Activated CD8-positive, alpha-beta T cell treated with anti-CD3 and anti-CD28 coated beads for 36 hours (primary cell): ENCODE results near the gene FBXL20. TPM values are rescaled to one million over a fixed set of nuclear protein-coding genes. Genes with fewer than 3 reads are reported as not detected.

Experiments used
- ATAC-seq: fragments of 200-7000 bp; cut with Tn5 transposase; one replicate; pipeline ENCODE4 v1.10.0; 2021; ENCODE audit warnings: mild to moderate bottlenecking, moderate library complexity
- CTCF ChIA-PET: fragments of 350-600 bp; sonication (Branson Sonifier 250); formaldehyde crosslinking; loops from one replicate; lab custom pipeline; 2021; ENCODE audit warnings: antibody characterized with exemption; lab: Charles Lee
- POLR2A ChIA-PET: fragments of 350-600 bp; sonication (Branson Sonifier 250); formaldehyde crosslinking; loops from one replicate; lab custom pipeline; 2021; ENCODE audit warnings: antibody characterized with exemption; lab: Charles Lee
- DNase-seq: peaks from one replicate; pipeline ENCODE4 v3.0.0-alpha.2; 2020
- H3K27ac Mint-ChIP-seq: one replicate; pipeline ENCODE4 v1.8.0; 2021; ENCODE audit warnings: mild to moderate bottlenecking, mixed read lengths
- H3K27me3 Mint-ChIP-seq: one replicate; pipeline ENCODE4 v1.8.0; 2021; ENCODE audit warnings: mixed read lengths
- H3K36me3 Mint-ChIP-seq: one replicate; pipeline ENCODE4 v1.8.0; 2021; ENCODE audit warnings: low read depth, mixed read lengths
- H3K4me1 Mint-ChIP-seq: one replicate; pipeline ENCODE4 v1.8.0; 2021; ENCODE audit warnings: low read depth, mixed read lengths
- H3K4me3 Mint-ChIP-seq: one replicate; pipeline ENCODE4 v1.8.0; 2021; ENCODE audit warnings: mild to moderate bottlenecking, moderate library complexity, mixed read lengths
- H3K9me3 Mint-ChIP-seq: one replicate; pipeline ENCODE4 v1.8.0; 2021; ENCODE audit warnings: mixed read lengths
- CTCF ChIP-seq: fragments of 200-600 bp; IDR thresholded peaks from one replicate; pipeline ENCODE4 v1.8.0; 2022; ENCODE audit warnings: antibody characterized with exemption, mild to moderate bottlenecking
- intact Hi-C: fragments of 100-400 bp; cut with micrococcal nuclease; formaldehyde crosslinking; loops from one replicate; pipeline ENCODE4 v1.10.0; 2022
- total RNA-seq, 2 experiments: library from RNA; stranded (reverse); gene quantifications; one replicate each; pipeline ENCODE4 v1.2.3, GENCODE V29; 2021

The FBXL20 gene
- total RNA-seq, 2 experiments from 2014 or later, result 17.7 to 19.1 TPM

GRCh38 chr17:39238311-39238972 is 163.0 kb downstream of the FBXL20 start:
- H3K4me3 Mint-ChIP-seq, result peak overlapping the region; percentile 17
- no peak for TF ChIP-seq CTCF
- ChIA-PET POLR2A (interaction anchor here (0.7 to 5.7 kb wide), 4 partner anchors 29 to 214 kb away, joined by 3 to 39 read pairs (median 21); partner anchors contain the start of gene RPL19), CTCF (interaction anchor here (0.7 to 10.9 kb wide), 12 partner anchors 8 to 358 kb away, joined by 3 to 516 read pairs (median 7); partner anchors contain the start of gene RPL19)
- no peaks in the 10 kb centered on the region for H3K27me3 Mint-ChIP-seq
- peak; percentile 78 for ATAC-seq
- peak; percentile 87 for DNase-seq
- H3K36me3 Mint-ChIP-seq, result no peaks in the 10 kb centered on the region
- intact Hi-C loops, result no loop called here
- H3K9me3 Mint-ChIP-seq, result no peaks in the 10 kb centered on the region
- peaks cover 25% of the 10 kb centered on the region for H3K4me1 Mint-ChIP-seq
- peak overlapping the region; percentile 72 for H3K27ac Mint-ChIP-seq

GRCh38 chr17:39237586-39237985 is 163.8 kb downstream of the FBXL20 start:
- Mint-ChIP-seq H3K4me3 (no peak overlapping the region), H3K9me3 (no peaks in the 10 kb centered on the region), H3K36me3 (no peaks in the 10 kb centered on the region), H3K27ac (peak overlapping the region; percentile 70), H3K4me1 (peaks cover 25% of the 10 kb centered on the region), H3K27me3 (no peaks in the 10 kb centered on the region)
- intact Hi-C loops, result no loop called here
- ATAC-seq (no peak), DNase-seq (no peak)
- TF ChIP-seq CTCF, result no peak
- ChIA-PET CTCF (interaction anchor here (1.1 to 10.9 kb wide), 7 partner anchors 9 to 254 kb away, joined by 3 to 516 read pairs (median 10); partner anchors contain the start of gene RPL19), POLR2A (interaction anchor here (0.7 to 5.7 kb wide), 3 partner anchors 32 to 215 kb away, joined by 3 to 39 read pairs (median 35); partner anchors contain the start of gene RPL19)

GRCh38 chr17:39236981-39237441 is 164.4 kb downstream of the FBXL20 start:
- DNase-seq, result no peak
- ChIA-PET POLR2A (interaction anchor here (2.0 to 5.7 kb wide), 3 partner anchors 14 to 36 kb away, joined by 10 to 39 read pairs (median 35); partner anchors contain the start of gene RPL19), CTCF (interaction anchor here (1.1 to 10.9 kb wide), 10 partner anchors 10 to 253 kb away, joined by 3 to 516 read pairs (median 9); partner anchors contain the start of gene RPL19)
- H3K36me3 Mint-ChIP-seq, result no peaks in the 10 kb centered on the region
- no peak for TF ChIP-seq CTCF
- ATAC-seq, result no peak
- no peaks in the 10 kb centered on the region for H3K27me3 Mint-ChIP-seq
- no peak overlapping the region for H3K4me3 Mint-ChIP-seq
- peaks cover 29% of the 10 kb centered on the region for H3K4me1 Mint-ChIP-seq
- no peak overlapping the region for H3K27ac Mint-ChIP-seq
- intact Hi-C loops, result no loop called here
- H3K9me3 Mint-ChIP-seq, result no peaks in the 10 kb centered on the region

- ATAC-seq, result no peak
- no peaks in the 10 kb centered on the region for H3K36me3 Mint-ChIP-seq
- peaks cover 34% of the 10 kb centered on the region for H3K4me1 Mint-ChIP-seq
- DNase-seq, result no peak
- no peaks in the 10 kb centered on the region for H3K9me3 Mint-ChIP-seq
- no peak overlapping the region for H3K4me3 Mint-ChIP-seq
- H3K27me3 Mint-ChIP-seq, result peaks cover 2% of the 10 kb centered on the region
- ChIA-PET CTCF (interaction anchor here (0.6 to 10.9 kb wide), 26 partner anchors 10 to 259 kb away, joined by 3 to 516 read pairs (median 4); partner anchors contain the start of genes MED1 and RPL19), POLR2A (interaction anchor here (0.7 to 5.7 kb wide), 5 partner anchors 8 to 83 kb away, joined by 3 to 39 read pairs (median 10); partner anchors contain the start of gene RPL19)
- no peak for TF ChIP-seq CTCF
- H3K27ac Mint-ChIP-seq, result peak overlapping the region; percentile 59
- intact Hi-C loops, result no loop called here
These were observed 164.9 kb downstream of the FBXL20 start for GRCh38 chr17:39236450-39236927.
